Measurements from ENCODE around the gene C19orf81. TPM values are rescaled to one million over a fixed set of nuclear protein-coding genes. Genes with fewer than 3 reads are reported as not detected.

Gene C19orf81
- total RNA-seq, 1 donor from 2014 or later: 10.4 TPM

- H3K36me3 Mint-ChIP-seq (ENCODE audit: unreplicated experiment): peaks cover 5% of the 10 kb centered on the region
- TF ChIP-seq CTCF (IDR thresholded peaks at IDR 0.05; ENCODE audit: partially characterized antibody, unreplicated experiment): no peak
- H3K27ac Mint-ChIP-seq (ENCODE audit: unreplicated experiment): no peak overlapping the region
- H3K4me1 Mint-ChIP-seq (ENCODE audit: low read depth, unreplicated experiment): peaks cover 3% of the 10 kb centered on the region
- H3K4me3 Mint-ChIP-seq (ENCODE audit: unreplicated experiment): no peak overlapping the region
- H3K9me3 Mint-ChIP-seq (ENCODE audit: unreplicated experiment): peaks cover 8% of the 10 kb centered on the region
- no peak for DNase-seq
- H3K27me3 Mint-ChIP-seq (ENCODE audit: unreplicated experiment): peaks cover 17% of the 10 kb centered on the region
Measured at GRCh38 chr19:50690439-50690838, 41.2 kb downstream of the C19orf81 start.

DNA sequence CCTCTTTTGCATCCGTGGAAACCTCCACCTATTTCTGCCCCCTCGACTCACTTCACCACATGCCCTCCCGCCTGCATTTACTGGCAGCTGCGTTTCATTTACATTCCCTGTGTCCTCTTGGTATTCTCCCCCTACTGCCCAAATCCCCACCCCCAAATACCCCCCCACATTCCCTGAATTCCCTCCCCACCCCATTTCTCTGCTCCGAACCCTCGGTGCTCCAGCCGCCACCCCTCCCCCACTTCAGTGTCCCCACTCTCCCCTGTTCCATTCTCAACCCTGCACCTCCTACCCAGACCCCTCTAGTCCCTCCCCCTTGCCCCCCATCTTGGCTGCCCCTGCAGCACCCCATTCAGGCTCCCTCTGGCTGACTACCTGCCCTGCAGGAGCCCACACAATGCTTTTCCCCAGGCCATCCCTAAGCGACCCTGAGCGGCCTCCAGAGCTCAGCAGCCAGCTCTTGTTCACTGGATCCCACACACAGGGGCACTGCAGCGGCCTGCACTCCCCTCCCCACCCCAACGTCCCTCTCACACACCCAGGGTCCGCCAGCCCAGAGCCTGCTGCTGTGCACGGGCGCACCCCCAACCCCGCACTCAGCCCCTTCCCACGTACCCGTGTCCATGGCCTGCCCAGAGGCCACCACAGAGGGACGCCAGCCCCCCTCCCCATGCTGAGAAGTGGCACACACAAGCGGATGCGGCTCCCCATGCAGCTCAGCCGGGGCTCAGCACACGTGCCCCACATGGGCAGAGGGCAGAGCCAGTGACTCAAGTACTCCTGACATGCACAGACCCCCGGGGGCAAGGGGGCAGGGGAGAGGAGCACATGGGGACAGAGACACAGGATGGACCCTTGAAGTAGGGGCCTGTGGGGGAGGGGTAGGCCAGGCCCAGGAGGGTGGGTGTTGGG, 44.1 kb downstream of the C19orf81 start:
- Mint-ChIP-seq H3K27ac (ENCODE audit: unreplicated experiment) (peak overlapping the region; percentile 85), H3K9me3 (ENCODE audit: unreplicated experiment) (peaks cover 12% of the 10 kb centered on the region), H3K4me1 (ENCODE audit: low read depth, unreplicated experiment) (peaks cover 5% of the 10 kb centered on the region), H3K4me3 (ENCODE audit: unreplicated experiment) (peak overlapping the region; percentile 94), H3K27me3 (ENCODE audit: unreplicated experiment) (peaks cover 27% of the 10 kb centered on the region), H3K36me3 (ENCODE audit: unreplicated experiment) (no peaks in the 10 kb centered on the region)
- DNase-seq: peak; percentile 53
- TF ChIP-seq CTCF (IDR thresholded peaks at IDR 0.05; ENCODE audit: partially characterized antibody, unreplicated experiment): no peak

GRCh38 chr19:50694815-50695145, 45.5 kb downstream of the C19orf81 start:
- Mint-ChIP-seq H3K9me3 (ENCODE audit: unreplicated experiment) (peaks cover 12% of the 10 kb centered on the region), H3K27me3 (ENCODE audit: unreplicated experiment) (peaks cover 32% of the 10 kb centered on the region), H3K4me1 (ENCODE audit: low read depth, unreplicated experiment) (peaks cover 5% of the 10 kb centered on the region), H3K27ac (ENCODE audit: unreplicated experiment) (no peak overlapping the region), H3K4me3 (ENCODE audit: unreplicated experiment) (no peak overlapping the region), H3K36me3 (ENCODE audit: unreplicated experiment) (no peaks in the 10 kb centered on the region)
- TF ChIP-seq CTCF (IDR thresholded peaks at IDR 0.05; ENCODE audit: partially characterized antibody, unreplicated experiment): no peak
- DNase-seq: peak; percentile 48

DNA sequence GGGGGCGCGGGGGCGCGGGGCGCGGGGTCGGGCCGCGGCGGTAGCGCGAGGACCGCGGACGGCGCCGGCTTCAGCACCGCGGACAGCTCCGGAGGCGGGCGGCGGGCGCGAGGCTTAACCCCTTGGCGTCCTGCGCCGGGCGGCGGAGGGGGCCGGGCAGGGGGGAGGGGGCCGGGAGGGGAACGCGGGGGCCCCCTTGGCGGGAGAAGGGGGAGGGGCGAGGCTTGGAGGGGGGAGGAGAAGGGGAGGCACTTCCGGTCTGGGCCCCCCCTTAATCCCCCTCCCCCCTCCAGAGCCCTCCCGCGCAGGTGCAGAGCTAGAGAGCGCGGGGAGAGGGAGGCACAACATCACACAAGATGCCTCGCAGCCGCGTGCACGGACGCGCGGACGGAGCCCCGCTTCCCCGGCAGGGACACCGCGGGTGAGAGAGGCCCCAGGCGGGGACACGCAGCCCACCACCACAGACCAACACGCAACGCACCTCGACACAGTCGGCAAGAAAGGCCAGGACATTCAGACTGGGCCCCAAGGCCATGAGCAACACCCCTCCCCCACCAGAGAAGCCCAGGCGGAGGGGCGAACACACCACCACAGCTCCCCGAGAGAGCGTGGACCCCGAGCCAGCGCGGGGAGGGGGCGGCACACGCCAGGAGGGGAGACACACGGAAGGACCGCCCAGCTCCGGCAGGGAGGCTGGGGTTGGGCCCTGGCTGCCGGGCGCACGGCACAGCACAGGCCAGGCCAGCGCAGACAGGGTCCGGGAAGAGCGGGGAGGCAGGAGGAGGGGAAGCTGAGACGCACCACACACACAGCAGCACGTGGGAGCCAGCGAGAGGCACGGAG, 46.2 kb downstream of the C19orf81 start:
- Mint-ChIP-seq H3K27ac (ENCODE audit: unreplicated experiment) (peak overlapping the region; percentile 59), H3K27me3 (ENCODE audit: unreplicated experiment) (peaks cover 36% of the 10 kb centered on the region), H3K36me3 (ENCODE audit: unreplicated experiment) (no peaks in the 10 kb centered on the region), H3K9me3 (ENCODE audit: unreplicated experiment) (peaks cover 12% of the 10 kb centered on the region), H3K4me3 (ENCODE audit: unreplicated experiment) (peak overlapping the region; percentile 78), H3K4me1 (ENCODE audit: low read depth, unreplicated experiment) (peaks cover 5% of the 10 kb centered on the region)
- no peak for TF ChIP-seq CTCF (IDR thresholded peaks at IDR 0.05; ENCODE audit: partially characterized antibody, unreplicated experiment)
- DNase-seq: peak; percentile 67

All from glutamatergic neuron (in vitro differentiated cells).